RWPE2 (cell line): Measurements from ENCODE around the gene ABL1.

ENCODE experiments used
- ATAC-seq: fragments of 200-7000 bp; cut with Tn5 transposase; 3 replicates; pipeline ENCODE4 v1.9.1; 2021; ENCODE audit warnings: low read depth
- DNase-seq: peaks from one replicate; pipeline ENCODE4 v3.0.0-alpha.2; 2020; ENCODE audit warnings: low spot score
- H3K27ac ChIP-seq: fragments of 450-650 bp; 2 replicates; pipeline ENCODE4 v1.5.1; 2017; ENCODE audit warnings: mild to moderate bottlenecking; ENCODE audit not compliant: poor library complexity, severe bottlenecking
- H3K27me3 ChIP-seq: fragments of 250-450 bp; sonication (Bioruptor Pico); 2 replicates; pipeline ENCODE4 v1.5.1; 2021; ENCODE audit warnings: mild to moderate bottlenecking, moderate library complexity; ENCODE audit not compliant: insufficient read depth, poor library complexity, severe bottlenecking
- H3K36me3 ChIP-seq: fragments of 250-450 bp; sonication (Bioruptor Pico); 2 replicates; pipeline ENCODE4 v1.5.1; 2020; ENCODE audit warnings: low read depth, mild to moderate bottlenecking, moderate library complexity
- H3K4me1 ChIP-seq: fragments of 250-450 bp; sonication (Bioruptor Pico); 2 replicates; pipeline ENCODE4 v1.5.1; 2021; ENCODE audit warnings: mild to moderate bottlenecking, moderate library complexity; ENCODE audit not compliant: insufficient read depth, poor library complexity, severe bottlenecking
- H3K4me3 ChIP-seq: fragments of 250-450 bp; sonication (Bioruptor Pico); 2 replicates; pipeline ENCODE4 v1.5.1; 2021; ENCODE audit warnings: mild to moderate bottlenecking, moderate library complexity; ENCODE audit not compliant: severe bottlenecking
- H3K9me3 ChIP-seq: fragments of 250-450 bp; sonication (Bioruptor Pico); 2 replicates; pipeline ENCODE4 v1.5.1; 2021; ENCODE audit warnings: mild to moderate bottlenecking, moderate library complexity; ENCODE audit not compliant: severe bottlenecking
- TF ChIP-seq, protein P1 (sequence below): fragments of 450-650 bp; IDR thresholded peaks from one replicate; pipeline ENCODE4 v1.5.1; 2017; ENCODE audit warnings: mild to moderate bottlenecking, moderate library complexity; ENCODE audit not compliant: poor library complexity, severe bottlenecking

The ABL1 gene

GRCh38 chr9:130919559-130920145, 84.6 kb downstream of the ABL1 start:
- Histone ChIP-seq H3K4me3 (no peak overlapping the region), H3K9me3 (peaks cover 3% of the 10 kb centered on the region), H3K27me3 (no peaks in the 10 kb centered on the region), H3K36me3 (no peaks in the 10 kb centered on the region), H3K27ac (no peak overlapping the region), H3K4me1 (no peaks in the 10 kb centered on the region)
- ATAC-seq, result no peak
- TF ChIP-seq, protein P1, sequence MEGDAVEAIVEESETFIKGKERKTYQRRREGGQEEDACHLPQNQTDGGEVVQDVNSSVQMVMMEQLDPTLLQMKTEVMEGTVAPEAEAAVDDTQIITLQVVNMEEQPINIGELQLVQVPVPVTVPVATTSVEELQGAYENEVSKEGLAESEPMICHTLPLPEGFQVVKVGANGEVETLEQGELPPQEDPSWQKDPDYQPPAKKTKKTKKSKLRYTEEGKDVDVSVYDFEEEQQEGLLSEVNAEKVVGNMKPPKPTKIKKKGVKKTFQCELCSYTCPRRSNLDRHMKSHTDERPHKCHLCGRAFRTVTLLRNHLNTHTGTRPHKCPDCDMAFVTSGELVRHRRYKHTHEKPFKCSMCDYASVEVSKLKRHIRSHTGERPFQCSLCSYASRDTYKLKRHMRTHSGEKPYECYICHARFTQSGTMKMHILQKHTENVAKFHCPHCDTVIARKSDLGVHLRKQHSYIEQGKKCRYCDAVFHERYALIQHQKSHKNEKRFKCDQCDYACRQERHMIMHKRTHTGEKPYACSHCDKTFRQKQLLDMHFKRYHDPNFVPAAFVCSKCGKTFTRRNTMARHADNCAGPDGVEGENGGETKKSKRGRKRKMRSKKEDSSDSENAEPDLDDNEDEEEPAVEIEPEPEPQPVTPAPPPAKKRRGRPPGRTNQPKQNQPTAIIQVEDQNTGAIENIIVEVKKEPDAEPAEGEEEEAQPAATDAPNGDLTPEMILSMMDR, result no peak
- DNase-seq, result no peak

DNA sequence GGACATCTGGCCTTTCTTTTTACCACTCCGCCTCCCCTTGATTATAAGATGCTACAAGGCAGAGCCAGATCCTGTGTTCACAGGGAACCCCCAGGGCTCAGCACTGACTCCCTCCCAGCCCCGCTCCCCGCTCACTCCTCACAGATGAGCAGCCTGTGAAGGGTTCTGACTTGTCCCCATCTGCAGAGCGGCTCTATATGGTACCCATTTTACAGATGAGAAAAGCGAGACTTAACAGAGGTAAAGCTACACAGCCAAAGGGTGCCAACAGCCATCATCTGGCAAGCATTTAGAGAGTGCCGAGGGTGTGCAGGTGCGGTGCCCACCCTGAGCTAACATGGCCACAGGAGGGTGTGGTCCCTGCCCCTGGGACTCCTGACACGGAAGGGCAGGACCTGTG, 85.2 kb downstream of the ABL1 start:
- Histone ChIP-seq H3K27ac (no peak overlapping the region), H3K4me3 (no peak overlapping the region), H3K4me1 (no peaks in the 10 kb centered on the region), H3K36me3 (no peaks in the 10 kb centered on the region), H3K27me3 (no peaks in the 10 kb centered on the region), H3K9me3 (no peaks in the 10 kb centered on the region)
- ATAC-seq, result no peak
- TF ChIP-seq, protein P1, result no peak
- DNase-seq, result no peak

DNA sequence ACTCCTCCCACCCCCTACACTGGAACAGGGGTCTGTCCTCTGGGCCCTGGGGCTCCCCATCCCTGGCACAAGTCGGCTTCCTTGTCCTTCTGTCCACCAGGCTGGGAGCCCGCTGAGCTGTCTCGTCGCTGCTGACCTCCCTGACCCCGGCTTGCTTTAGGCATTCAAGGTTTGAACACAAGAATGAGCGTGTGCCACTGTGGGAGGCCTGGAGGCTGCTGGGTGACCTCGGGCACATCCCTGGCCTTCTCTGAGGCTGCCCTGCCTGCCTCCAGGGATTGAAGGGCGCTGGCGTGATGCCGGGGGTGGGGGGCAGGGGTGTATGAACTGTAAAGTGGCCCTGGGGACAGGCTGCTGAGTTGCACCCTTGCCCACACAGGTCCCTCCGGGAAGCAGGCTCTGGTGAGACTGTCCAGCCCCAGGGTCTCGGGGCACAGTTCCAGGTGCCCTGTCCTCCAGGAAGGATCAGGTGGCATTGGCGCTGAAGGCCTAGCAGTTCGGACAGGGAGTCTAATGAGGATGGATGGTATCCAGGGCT, 85.8 kb downstream of the ABL1 start:
- TF ChIP-seq, protein P1, result no peak
- H3K36me3 ChIP-seq, result no peaks in the 10 kb centered on the region
- no peaks in the 10 kb centered on the region for H3K4me1 ChIP-seq
- H3K4me3 ChIP-seq, result no peak overlapping the region
- H3K27me3 ChIP-seq, result no peaks in the 10 kb centered on the region
- ATAC-seq (no peak), DNase-seq (no peak)
- no peak overlapping the region for H3K27ac ChIP-seq
- H3K9me3 ChIP-seq, result no peaks in the 10 kb centered on the region

GRCh38 chr9:130921300-130921988, 86.4 kb downstream of the ABL1 start:
- H3K4me3 ChIP-seq, result no peak overlapping the region
- DNase-seq (no peak), ATAC-seq (no peak)
- no peak overlapping the region for H3K27ac ChIP-seq
- H3K4me1 ChIP-seq, result no peaks in the 10 kb centered on the region
- H3K9me3 ChIP-seq, result no peaks in the 10 kb centered on the region
- no peaks in the 10 kb centered on the region for H3K27me3 ChIP-seq
- TF ChIP-seq, protein P1, result no peak
- H3K36me3 ChIP-seq, result no peaks in the 10 kb centered on the region
